PFSK-1 (cell line): ENCODE data around the gene CES2.

Experiments used
- FOXP2 ChIP-seq: optimal IDR thresholded peaks from 2 replicates; pipeline ENCODE3; 2011; ENCODE audit warnings: borderline replicate concordance, control low read depth, inconsistent platforms; ENCODE audit not compliant: insufficient read depth; ENCODE audit errors: extremely low read length, extremely low read depth
- POLR2AphosphoS5 ChIP-seq: IDR thresholded peaks from 2 replicates; pipeline ENCODE4 v1.6.1; 2012; ENCODE audit warnings: low read depth, mild to moderate bottlenecking, control low read depth, low read length, moderate library complexity
- REST ChIP-seq, 2 experiments: IDR thresholded peaks; 2 replicates each; pipeline versions ENCODE4 v1.6.1 to v1.8.0; 2011 to 2012; ENCODE audit warnings: low read depth in 2 of 2, low read length in 2 of 2, control low read depth in 1 of 2, inconsistent platforms in 1 of 2, mild to moderate bottlenecking in 1 of 2, moderate library complexity in 1 of 2; ENCODE audit not compliant: insufficient read depth in 1 of 2
- SIN3A ChIP-seq: IDR thresholded peaks from 2 replicates; pipeline ENCODE4 v1.6.1; 2012; ENCODE audit warnings: mild to moderate bottlenecking, low read length, moderate library complexity, borderline replicate concordance; ENCODE audit not compliant: insufficient read depth
- TAF1 ChIP-seq: IDR thresholded peaks from 2 replicates; pipeline ENCODE4 v1.6.1; 2012; ENCODE audit warnings: low read length, control low read depth, borderline replicate concordance; ENCODE audit not compliant: insufficient read depth

CES2 gene

GRCh38 chr16:66979011-66979717 lies 43.8 kb downstream of the CES2 start:
- TF ChIP-seq REST (IDR thresholded peaks at IDR 0.05; ENCODE audit: insufficient read depth in 1 of 2, low read depth in 2 of 2, low read length in 2 of 2) = no peak
- no peak for TF ChIP-seq POLR2AphosphoS5
- TF ChIP-seq TAF1 = no peak
- no peak for TF ChIP-seq FOXP2
- no peak for TF ChIP-seq SIN3A

- no peak for TF ChIP-seq POLR2AphosphoS5
- TF ChIP-seq TAF1 = no peak
- TF ChIP-seq FOXP2 = no peak
Measured at GRCh38 chr16:66983033-66983432, 47.7 kb downstream of the CES2 start.

- TF ChIP-seq POLR2AphosphoS5 = no peak
- TF ChIP-seq SIN3A = no peak
- no peak for TF ChIP-seq FOXP2
- TF ChIP-seq REST (IDR thresholded peaks at IDR 0.05; ENCODE audit: insufficient read depth in 1 of 2, low read depth in 2 of 2, low read length in 2 of 2) = no peak
- no peak for TF ChIP-seq TAF1
Measured at GRCh38 chr16:66984892-66985311, 49.6 kb downstream of the CES2 start.

- TF ChIP-seq REST (IDR thresholded peaks at IDR 0.05; ENCODE audit: insufficient read depth in 1 of 2, low read depth in 2 of 2, low read length in 2 of 2) = no peak
- TF ChIP-seq SIN3A = no peak
- TF ChIP-seq FOXP2 = no peak
- no peak for TF ChIP-seq TAF1
- TF ChIP-seq POLR2AphosphoS5 = no peak
Measured at GRCh38 chr16:66986559-66986958, 51.2 kb downstream of the CES2 start.

GRCh38 chr16:66988197-66988788 lies 53.0 kb downstream of the CES2 start, which contains the start of gene CES4A:
CES4A (plus strand) TSS chr16:66988589; CDS start chr16:66988773, 184 bp downstream.
- TF ChIP-seq SIN3A = no peak
- TF ChIP-seq TAF1 = no peak
- TF ChIP-seq FOXP2 = no peak
- no peak for TF ChIP-seq POLR2AphosphoS5

GRCh38 chr16:66991545-66992077 lies 56.3 kb downstream of the CES2 start:
- no peak for TF ChIP-seq POLR2AphosphoS5
- no peak for TF ChIP-seq REST (IDR thresholded peaks at IDR 0.05; ENCODE audit: insufficient read depth in 1 of 2, low read depth in 2 of 2, low read length in 2 of 2)
- no peak for TF ChIP-seq TAF1
- TF ChIP-seq SIN3A = no peak
- no peak for TF ChIP-seq FOXP2
